ENCODE measurements around the gene TET2. TPM values are rescaled to one million over a fixed set of nuclear protein-coding genes. Genes with fewer than 3 reads are reported as not detected.

Gene TET2
- total and polyA plus RNA-seq, 5 donors = 3.3 to 24.0 (median 21.7) TPM

GRCh38 chr4:105272002-105272401 lies 125.3 kb downstream of the TET2 start:
- H3K27ac ChIP-seq (ENCODE audit: low read length) = no peak overlapping the region
- H3K9me3 ChIP-seq (ENCODE audit: control insufficient read depth, low read length) = no peaks in the 10 kb centered on the region
- H3K4me1 ChIP-seq (ENCODE audit: control insufficient read depth, insufficient read depth, low read length) = no peaks in the 10 kb centered on the region
- DNase-seq (no peak), ATAC-seq (no peak)
- 67% methylated on average over 1 of the region's 1 CpG for WGBS
- no peak overlapping the region for H3K4me3 ChIP-seq (ENCODE audit: low read length)
- intact Hi-C loops (cut with DNase I) = no loop called here
- H3K27me3 ChIP-seq (ENCODE audit: control insufficient read depth, insufficient read depth) = no peaks in the 10 kb centered on the region

- no peaks in the 10 kb centered on the region for H3K9me3 ChIP-seq (ENCODE audit: control insufficient read depth, low read length)
- intact Hi-C loops (cut with DNase I) = no loop called here
- no peak overlapping the region for H3K27ac ChIP-seq (ENCODE audit: low read length)
- 88% methylated on average over 1 of the region's 1 CpG for WGBS
- no peak for ATAC-seq
- no peak overlapping the region for H3K4me3 ChIP-seq (ENCODE audit: low read length)
- H3K27me3 ChIP-seq (ENCODE audit: control insufficient read depth, insufficient read depth) = no peaks in the 10 kb centered on the region
- H3K4me1 ChIP-seq (ENCODE audit: control insufficient read depth, insufficient read depth, low read length) = no peaks in the 10 kb centered on the region
- no peak for DNase-seq
Observed at GRCh38 chr4:105273230-105273629, 126.6 kb downstream of the TET2 start.

GRCh38 chr4:105274090-105274489 lies 127.4 kb downstream of the TET2 start:
- ATAC-seq = no peak
- intact Hi-C loops (cut with DNase I) = no loop called here
- no peaks in the 10 kb centered on the region for H3K4me1 ChIP-seq (ENCODE audit: control insufficient read depth, insufficient read depth, low read length)
- H3K27ac ChIP-seq (ENCODE audit: low read length) = no peak overlapping the region
- WGBS = 72% methylated on average over 2 of the region's 2 CpGs
- no peak overlapping the region for H3K4me3 ChIP-seq (ENCODE audit: low read length)
- no peaks in the 10 kb centered on the region for H3K9me3 ChIP-seq (ENCODE audit: control insufficient read depth, low read length)
- no peaks in the 10 kb centered on the region for H3K27me3 ChIP-seq (ENCODE audit: control insufficient read depth, insufficient read depth)
- DNase-seq = no peak

GRCh38 chr4:105274504-105274903 lies 127.8 kb downstream of the TET2 start:
- H3K4me3 ChIP-seq (ENCODE audit: low read length) = no peak overlapping the region
- ATAC-seq (no peak), DNase-seq (no peak)
- intact Hi-C loops (cut with DNase I) = no loop called here
- no peaks in the 10 kb centered on the region for H3K4me1 ChIP-seq (ENCODE audit: control insufficient read depth, insufficient read depth, low read length)
- no peaks in the 10 kb centered on the region for H3K9me3 ChIP-seq (ENCODE audit: control insufficient read depth, low read length)
- H3K27ac ChIP-seq (ENCODE audit: low read length) = no peak overlapping the region
- H3K27me3 ChIP-seq (ENCODE audit: control insufficient read depth, insufficient read depth) = no peaks in the 10 kb centered on the region
- WGBS = 90% methylated on average over 1 of the region's 1 CpG

- Histone ChIP-seq H3K4me1 (ENCODE audit: control insufficient read depth, insufficient read depth, low read length) (peaks cover 7% of the 10 kb centered on the region), H3K27ac (ENCODE audit: low read length) (no peak overlapping the region), H3K9me3 (ENCODE audit: control insufficient read depth, low read length) (no peaks in the 10 kb centered on the region), H3K27me3 (ENCODE audit: control insufficient read depth, insufficient read depth) (no peaks in the 10 kb centered on the region), H3K4me3 (ENCODE audit: low read length) (no peak overlapping the region)
- ATAC-seq (no peak), DNase-seq (no peak)
- intact Hi-C loops (cut with DNase I) = no loop called here
- WGBS = 91% methylated on average over 9 of the region's 9 CpGs
Observed at GRCh38 chr4:105276361-105277104, 129.9 kb downstream of the TET2 start.

DNA sequence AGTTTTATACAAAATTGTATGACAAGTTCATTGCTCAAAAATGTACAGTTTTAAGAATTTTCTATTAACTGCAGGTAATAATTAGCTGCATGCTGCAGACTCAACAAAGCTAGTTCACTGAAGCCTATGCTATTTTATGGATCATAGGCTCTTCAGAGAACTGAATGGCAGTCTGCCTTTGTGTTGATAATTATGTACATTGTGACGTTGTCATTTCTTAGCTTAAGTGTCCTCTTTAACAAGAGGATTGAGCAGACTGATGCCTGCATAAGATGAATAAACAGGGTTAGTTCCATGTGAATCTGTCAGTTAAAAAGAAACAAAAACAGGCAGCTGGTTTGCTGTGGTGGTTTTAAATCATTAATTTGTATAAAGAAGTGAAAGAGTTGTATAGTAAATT lies 131.0 kb downstream of the TET2 start:
- Histone ChIP-seq H3K9me3 (ENCODE audit: control insufficient read depth, low read length) (no peaks in the 10 kb centered on the region), H3K4me1 (ENCODE audit: control insufficient read depth, insufficient read depth, low read length) (peaks cover 7% of the 10 kb centered on the region), H3K27me3 (ENCODE audit: control insufficient read depth, insufficient read depth) (no peaks in the 10 kb centered on the region), H3K4me3 (ENCODE audit: low read length) (no peak overlapping the region), H3K27ac (ENCODE audit: low read length) (no peak overlapping the region)
- intact Hi-C loops (cut with DNase I) = no loop called here
- no peak for ATAC-seq
- DNase-seq = no peak
- WGBS = 78% methylated on average over 1 of the region's 1 CpG

GRCh38 chr4:105279314-105279713 lies 132.6 kb downstream of the TET2 start:
- H3K27ac ChIP-seq (ENCODE audit: low read length) = no peak overlapping the region
- peaks cover 7% of the 10 kb centered on the region for H3K4me1 ChIP-seq (ENCODE audit: control insufficient read depth, insufficient read depth, low read length)
- 99% methylated on average over 1 of the region's 1 CpG for WGBS
- DNase-seq (no peak), ATAC-seq (no peak)
- H3K9me3 ChIP-seq (ENCODE audit: control insufficient read depth, low read length) = no peaks in the 10 kb centered on the region
- no peaks in the 10 kb centered on the region for H3K27me3 ChIP-seq (ENCODE audit: control insufficient read depth, insufficient read depth)
- intact Hi-C loops (cut with DNase I) = no loop called here
- H3K4me3 ChIP-seq (ENCODE audit: low read length) = no peak overlapping the region

GRCh38 chr4:105280338-105281123 lies 133.9 kb downstream of the TET2 start:
- no peak overlapping the region for H3K27ac ChIP-seq (ENCODE audit: low read length)
- DNase-seq = no peak
- no peaks in the 10 kb centered on the region for H3K27me3 ChIP-seq (ENCODE audit: control insufficient read depth, insufficient read depth)
- ATAC-seq = peak; percentile 34 to 40
- no peaks in the 10 kb centered on the region for H3K9me3 ChIP-seq (ENCODE audit: control insufficient read depth, low read length)
- 25% methylated on average over 1 of the region's 1 CpG for WGBS
- H3K4me1 ChIP-seq (ENCODE audit: control insufficient read depth, insufficient read depth, low read length) = peaks cover 7% of the 10 kb centered on the region
- intact Hi-C loops (cut with DNase I) = no loop called here
- no peak overlapping the region for H3K4me3 ChIP-seq (ENCODE audit: low read length)

- ATAC-seq (no peak), DNase-seq (no peak)
- no peak overlapping the region for H3K27ac ChIP-seq (ENCODE audit: low read length)
- H3K27me3 ChIP-seq (ENCODE audit: control insufficient read depth, insufficient read depth) = no peaks in the 10 kb centered on the region
- 55% methylated on average over 5 of the region's 5 CpGs for WGBS
- no peak overlapping the region for H3K4me3 ChIP-seq (ENCODE audit: low read length)
- intact Hi-C loops (cut with DNase I) = no loop called here
- peaks cover 7% of the 10 kb centered on the region for H3K4me1 ChIP-seq (ENCODE audit: control insufficient read depth, insufficient read depth, low read length)
- H3K9me3 ChIP-seq (ENCODE audit: control insufficient read depth, low read length) = no peaks in the 10 kb centered on the region
Observed at GRCh38 chr4:105281124-105281415, 134.4 kb downstream of the TET2 start.

- H3K4me3 ChIP-seq (ENCODE audit: low read length) = no peak overlapping the region
- no peak overlapping the region for H3K27ac ChIP-seq (ENCODE audit: low read length)
- intact Hi-C loops (cut with DNase I) = no loop called here
- no peak for ATAC-seq
- no peaks in the 10 kb centered on the region for H3K27me3 ChIP-seq (ENCODE audit: control insufficient read depth, insufficient read depth)
- WGBS = 82% methylated on average over 3 of the region's 3 CpGs
- H3K9me3 ChIP-seq (ENCODE audit: control insufficient read depth, low read length) = no peaks in the 10 kb centered on the region
- peaks cover 7% of the 10 kb centered on the region for H3K4me1 ChIP-seq (ENCODE audit: control insufficient read depth, insufficient read depth, low read length)
- DNase-seq = no peak
Observed at GRCh38 chr4:105282489-105282888, 135.8 kb downstream of the TET2 start.

- Histone ChIP-seq H3K27me3 (ENCODE audit: control insufficient read depth, insufficient read depth) (no peaks in the 10 kb centered on the region), H3K4me3 (ENCODE audit: low read length) (no peak overlapping the region), H3K9me3 (ENCODE audit: control insufficient read depth, low read length) (peaks cover 2% of the 10 kb centered on the region), H3K4me1 (ENCODE audit: control insufficient read depth, insufficient read depth, low read length) (peaks cover 7% of the 10 kb centered on the region), H3K27ac (ENCODE audit: low read length) (no peak overlapping the region)
- DNase-seq (no peak), ATAC-seq (no peak)
- 96% methylated on average over 1 of the region's 1 CpG for WGBS
- intact Hi-C loops (cut with DNase I) = no loop called here
Observed at GRCh38 chr4:105283501-105283900, 136.8 kb downstream of the TET2 start.
